Panc1 (cell line): ENCODE measurements around the gene RXYLT1. TPM values are rescaled to one million over a fixed set of nuclear protein-coding genes. Genes with fewer than 3 reads are reported as not detected.

Experiments used
- ATAC-seq: fragments of 200-7000 bp; cut with Tn5 transposase; 2 replicates; pipeline ENCODE4 v1.9.1; 2020; ENCODE audit warnings: mild to moderate bottlenecking, moderate library complexity
- BruUV-seq: library from RNA; stranded (reverse); fragments of 400-500 nt; replicated peaks from 2 replicates; lab custom pipeline; 2021; lab: Mats Ljungman, UMichigan
- CTCF ChIA-PET: fragments of 300-600 bp; sonication (Branson Sonifier 250); formaldehyde crosslinking; loops from one replicate; lab custom pipeline; 2022; ENCODE audit warnings: antibody characterized with exemption; lab: Charles Lee
- POLR2A ChIA-PET: fragments of 300-600 bp; sonication (Branson Sonifier 250); formaldehyde crosslinking; loops from one replicate; lab custom pipeline; 2022; ENCODE audit warnings: antibody characterized with exemption; lab: Charles Lee
- DNase-seq: peaks from one replicate; pipeline ENCODE4 v3.0.0-alpha.2; 2010; ENCODE audit warnings: low read depth, low spot score
- H3K27ac ChIP-seq: 2 replicates; pipeline ENCODE4 v1.5.1; 2011; ENCODE audit warnings: mild to moderate bottlenecking, low read length, inconsistent platforms
- H3K27me3 ChIP-seq: fragments of 200-500 bp; sonication (Bioruptor generic); 2 replicates; pipeline ENCODE4 v1.6.0; 2014; ENCODE audit warnings: low read length, inconsistent platforms; ENCODE audit not compliant: control insufficient read depth, insufficient read depth
- H3K36me3 ChIP-seq: fragments of 200-500 bp; sonication (Bioruptor generic); 2 replicates; pipeline ENCODE4 v1.5.1; 2014; ENCODE audit warnings: inconsistent platforms, mild to moderate bottlenecking, low read length, moderate library complexity; ENCODE audit not compliant: control insufficient read depth, insufficient read depth
- H3K4me1 ChIP-seq: 2 replicates; pipeline ENCODE4 v1.5.1; 2011; ENCODE audit warnings: inconsistent platforms, mild to moderate bottlenecking, low read length, moderate library complexity; ENCODE audit not compliant: control insufficient read depth, insufficient read depth
- H3K4me3 ChIP-seq, 2 experiments: 2 replicates each; pipeline ENCODE4 v1.5.1; 2011 to 2012; ENCODE audit warnings: low read depth in 2 of 2, low read length in 2 of 2, mild to moderate bottlenecking in 2 of 2, inconsistent platforms in 1 of 2, moderate library complexity in 1 of 2
- H3K9me3 ChIP-seq: fragments of 200-500 bp; sonication (Bioruptor generic); 2 replicates; pipeline ENCODE4 v1.5.1; 2014; ENCODE audit warnings: low read depth, mild to moderate bottlenecking, inconsistent platforms, low read length, moderate library complexity; ENCODE audit not compliant: control insufficient read depth, insufficient read depth
- CTCF ChIP-seq: fragments of 450-650 bp; IDR thresholded peaks from 2 replicates; pipeline ENCODE4 v1.5.1; 2017; ENCODE audit warnings: mild to moderate bottlenecking
- POLR2AphosphoS5 ChIP-seq: IDR thresholded peaks from 2 replicates; pipeline ENCODE4 v1.6.1; 2012; ENCODE audit warnings: mild to moderate bottlenecking, low read depth, low read length, moderate library complexity
- REST ChIP-seq, 2 experiments: IDR thresholded peaks; 2 replicates each; pipeline ENCODE4 v1.6.1; 2011 to 2012; ENCODE audit warnings: low read depth in 2 of 2, control low read depth in 1 of 2, low read length in 1 of 2, mild to moderate bottlenecking in 1 of 2, moderate library complexity in 1 of 2; ENCODE audit not compliant: insufficient read depth in 1 of 2
- SIN3A ChIP-seq: IDR thresholded peaks from 2 replicates; pipeline ENCODE4 v1.6.1; 2012; ENCODE audit warnings: low read depth, mild to moderate bottlenecking, low read length, moderate library complexity, borderline replicate concordance; ENCODE audit not compliant: insufficient read depth
- TCF7L2 ChIP-seq: IDR thresholded peaks from 2 replicates; pipeline ENCODE4 v1.6.1; 2011; ENCODE audit warnings: mild to moderate bottlenecking, low read depth, low read length, inconsistent platforms
- in situ Hi-C: cut with HindIII; loops from 2 replicates; pipeline ENCODE4 v1.10.0; 2016; ENCODE audit warnings: low sequenced_read_pairs, low pct_unique_long_range_greater_than_20kb
- intact Hi-C: fragments of 100-400 bp; cut with micrococcal nuclease; formaldehyde crosslinking; loops from one replicate; pipeline ENCODE4 v1.10.0; 2022; ENCODE audit not compliant: unreplicated experiment
- total RNA-seq: library from RNA; stranded (reverse); gene quantifications from one replicate; pipeline ENCODE4 v1.2.1, GENCODE V29; 2021; ENCODE audit not compliant: unreplicated experiment

RXYLT1 gene
- total RNA-seq, 1 experiment from 2014 or later, result 20.3 TPM

DNA sequence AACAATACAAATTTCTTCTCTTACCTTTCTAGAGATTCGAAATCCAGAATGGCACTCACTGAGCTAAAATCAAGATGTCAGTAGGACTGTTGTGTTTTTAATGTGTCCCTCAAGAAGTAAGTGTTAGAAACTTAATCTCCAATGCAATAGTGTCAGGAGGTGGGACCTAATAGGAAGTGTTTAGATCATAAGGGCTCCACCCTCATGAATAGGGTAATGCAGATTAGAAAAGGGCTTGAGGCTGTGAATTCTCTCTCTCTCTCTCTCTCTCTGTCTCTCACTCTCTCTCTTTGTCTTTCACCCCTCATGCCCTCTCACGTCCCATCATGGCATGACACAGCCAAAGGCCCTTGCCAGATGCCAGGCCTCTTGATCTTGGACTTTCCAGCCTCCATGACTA, 49.2 kb downstream of the RXYLT1 start:
- TF ChIP-seq TCF7L2 (no peak), CTCF (no peak), SIN3A (no peak), POLR2AphosphoS5 (no peak), REST (IDR thresholded peaks at IDR 0.05; ENCODE audit: insufficient read depth in 1 of 2, low read depth in 2 of 2, low read length in 1 of 2) (no peak)
- no peaks in the 10 kb centered on the region for H3K27me3 ChIP-seq
- intact Hi-C loops, result loop anchor here (5.0 kb wide), 1 partner anchor 563 kb away; the partner anchor contains the start of gene C12orf56
- no TSS peak for BruUV-seq
- no peaks in the 10 kb centered on the region for H3K36me3 ChIP-seq
- ChIA-PET POLR2A (no interaction called here), CTCF (no interaction called here)
- in situ Hi-C loops, result no loop called here
- ATAC-seq (no peak), DNase-seq (no peak)
- no peaks in the 10 kb centered on the region for H3K9me3 ChIP-seq
- no peak overlapping the region for H3K27ac ChIP-seq
- no peak overlapping the region for H3K4me3 ChIP-seq
- no peaks in the 10 kb centered on the region for H3K4me1 ChIP-seq

DNA sequence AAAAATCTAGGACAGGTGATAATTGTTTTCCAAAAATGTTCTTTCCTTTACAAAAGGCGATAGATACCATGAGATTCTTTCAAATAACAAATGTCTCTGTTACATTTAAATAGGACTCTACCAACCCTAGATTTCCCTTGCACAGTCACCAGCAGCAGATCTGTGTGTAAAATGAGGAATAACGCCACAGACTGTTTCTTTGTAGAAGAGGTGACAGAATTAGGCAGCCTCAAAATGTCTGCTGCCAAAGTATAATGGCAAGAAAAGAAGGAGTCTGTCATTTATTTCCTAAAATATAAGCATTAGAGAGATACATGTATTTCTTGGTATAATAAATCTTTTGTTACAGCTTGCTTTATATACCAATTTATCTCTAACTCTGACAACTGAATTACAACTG, 56.3 kb downstream of the RXYLT1 start:
- ChIA-PET POLR2A (no interaction called here), CTCF (interaction anchor here (0.7 kb wide), 1 partner anchor 65 kb away, joined by 5 read pairs; no protein-coding TSS in a partner anchor)
- Histone ChIP-seq H3K27ac (no peak overlapping the region), H3K4me3 (no peak overlapping the region), H3K9me3 (no peaks in the 10 kb centered on the region), H3K4me1 (no peaks in the 10 kb centered on the region; the same call in 1 of the 2 replicates), H3K36me3 (no peaks in the 10 kb centered on the region), H3K27me3 (no peaks in the 10 kb centered on the region)
- in situ Hi-C loops, result no loop called here
- intact Hi-C loops, result no loop called here
- TF ChIP-seq POLR2AphosphoS5, result no peak
- no peak for TF ChIP-seq REST (IDR thresholded peaks at IDR 0.05; ENCODE audit: insufficient read depth in 1 of 2, low read depth in 2 of 2, low read length in 1 of 2)
- no peak for TF ChIP-seq TCF7L2
- TF ChIP-seq CTCF, result no peak
- no peak for TF ChIP-seq SIN3A
- no peak for ATAC-seq
- no peak for DNase-seq
- no TSS peak for BruUV-seq
